K562 (cell line): Measurements from ENCODE around the gene SIGLEC7.
A peak's percentile ranks its signal among the peaks of the same experiment; 100 is the strongest.

Experiments used
- EHMT2 ChIP-seq: fragments of 450-650 bp; IDR thresholded peaks from 2 replicates; pipeline ENCODE4 v1.6.1; 2018; ENCODE audit warnings: antibody characterized with exemption
- NFRKB ChIP-seq: fragments of 450-650 bp; IDR thresholded peaks from 2 replicates; pipeline ENCODE4 v1.6.1; 2016; ENCODE audit warnings: low read depth
- RFX5 ChIP-seq: IDR thresholded peaks from 2 replicates; pipeline ENCODE4 v1.6.1; 2011; ENCODE audit warnings: low read depth, mild to moderate bottlenecking, improper control_type of control experiment, low read length

DNA sequence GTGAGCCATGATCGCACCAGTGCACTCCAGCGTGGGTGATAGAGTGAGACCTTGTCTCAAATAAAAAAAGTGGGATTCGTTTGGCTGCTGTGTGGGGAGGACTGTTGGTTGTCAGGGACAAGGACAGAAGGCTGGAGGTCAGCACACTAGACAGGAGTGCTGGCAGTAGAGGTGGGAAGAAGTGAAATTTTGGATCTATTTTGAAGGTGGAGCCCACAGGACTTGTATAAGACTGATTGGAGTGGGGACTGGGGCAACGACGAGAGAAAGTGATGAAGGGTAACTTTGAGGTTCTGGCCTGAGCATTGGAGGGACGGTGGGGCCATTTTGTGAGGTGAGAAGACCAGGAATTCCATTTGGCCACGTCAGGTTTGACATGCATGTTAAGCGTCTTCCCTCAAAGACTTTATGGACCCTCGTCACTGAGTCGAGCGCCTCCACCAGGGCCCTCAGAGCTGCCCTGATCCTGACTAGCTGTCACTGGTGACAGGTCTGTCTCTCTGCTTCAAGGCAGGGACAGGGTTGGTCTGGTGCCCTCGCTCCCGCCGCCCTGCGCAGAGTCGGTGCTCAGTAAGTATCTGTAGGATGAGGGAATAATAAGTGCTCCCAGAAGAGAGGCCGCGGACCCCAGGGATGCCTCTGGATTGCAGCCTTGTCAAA lies 34.6 kb upstream of the SIGLEC7 start:
- TF ChIP-seq NFRKB (peak; percentile 65; the same call in 1 of the 2 replicates), RFX5 (no peak), EHMT2 (peak; percentile 59; the same call in 1 of the 2 replicates)
